Transverse colon (tissue), 4 donors: ENCODE results near the gene NMD3. TPM values are rescaled to one million over a fixed set of nuclear protein-coding genes. Genes with fewer than 3 reads are reported as not detected.
"Not testable (repeated sequence)": the region's sequence is repeated elsewhere in the genome, so short reads cannot be mapped to it uniquely, and the experiment has no call there.

Source experiments
- DNase-seq: peaks from one replicate; pipeline ENCODE4 v3.0.0-alpha.2; 2019
- H3K27ac ChIP-seq, 4 donors: fragments of 200-600 bp; sonication (generic); 2 replicates each; pipeline ENCODE4 v1.5.1; 2016 to 2018; ENCODE audit warnings: inconsistent platforms in 4 of 4
- H3K27me3 ChIP-seq: fragments of 200-600 bp; sonication (generic); 2 replicates; pipeline ENCODE4 v1.5.1; 2017; ENCODE audit warnings: inconsistent platforms
- H3K36me3 ChIP-seq, 4 donors: fragments of 200-600 bp; sonication (generic); 2 replicates each; pipeline ENCODE4 v1.5.1; 2017 to 2019; ENCODE audit warnings: inconsistent platforms in 4 of 4
- H3K4me1 ChIP-seq, 4 donors: fragments of 200-600 bp; sonication (generic); 2 replicates each; pipeline ENCODE4 v1.5.1; 2017 to 2020; ENCODE audit warnings: inconsistent platforms in 4 of 4
- H3K4me3 ChIP-seq, 4 donors: fragments of 200-600 bp; sonication (generic); 1 replicate in 1 of 4; 2 replicates in 3 of 4; pipeline versions ENCODE4 v1.5.1 to v1.6.1; 2017 to 2019; ENCODE audit warnings: inconsistent platforms in 4 of 4
- H3K9me3 ChIP-seq, 2 donors: fragments of 200-600 bp; sonication (generic); 2 replicates each; pipeline ENCODE4 v1.5.1; 2017 to 2019; ENCODE audit warnings: inconsistent platforms in 2 of 2
- EP300 ChIP-seq: sonication (generic); formaldehyde crosslinking; IDR thresholded peaks from one replicate; pipeline ENCODE4 v1.6.1; 2017; ENCODE audit warnings: antibody characterized with exemption, low read depth
- POLR2A ChIP-seq: fragments of 450-650 bp; IDR thresholded peaks from one replicate; pipeline ENCODE4 v1.6.1; 2016; ENCODE audit warnings: antibody characterized with exemption, mild to moderate bottlenecking, moderate library complexity
- POLR2AphosphoS5 ChIP-seq, 3 donors: sonication (generic); formaldehyde crosslinking; IDR thresholded peaks; one replicate each; pipeline ENCODE4 v1.6.1; 2016; ENCODE audit warnings: antibody characterized with exemption in 3 of 3
- WGBS, 2 donors: methylation state at CpG; one replicate each; pipeline ENCODE4 v1.1.5; 2018; ENCODE audit warnings: low coverage in 1 of 2; 5-methylcytosine and 5-hydroxymethylcytosine counted together
- in situ Hi-C, 4 donors: fragments of 200-750 bp; cut with MboI; loops; one replicate each; pipeline versions ENCODE4 v1.15.0 to v1.15.1; 2017; ENCODE audit warnings: low sequenced_read_pairs in 3 of 4, low pct_ligation_motif_present in 1 of 4, low pct_unique_long_range_greater_than_20kb in 1 of 4
- intact Hi-C: fragments of 100-400 bp; cut with DNase I; formaldehyde crosslinking; loops from one replicate; pipeline ENCODE4 v1.15.1; 2023; ENCODE audit warnings: low total_unique reads
- total RNA-seq, 4 donors: library from RNA; depleted of rRNA; stranded (reverse); fragments of >200 nt; gene quantifications; one replicate each; pipeline ENCODE4 v1.1.0, GENCODE V29; 2016
- TF ChIP-seq, protein P1 (sequence below), 5 experiments: fragments of 200-600 bp in 3 of 5; fragments of 450-650 bp in 2 of 5; sonication (generic) in 3 of 5; IDR thresholded peaks; 1 replicate in 2 of 5; 2 replicates in 3 of 5; pipeline ENCODE4 v1.5.1; 2016 to 2017; ENCODE audit warnings: antibody characterized with exemption in 5 of 5, inconsistent platforms in 3 of 5, mild to moderate bottlenecking in 2 of 5, moderate library complexity in 1 of 5

NMD3 gene
- total RNA-seq, 4 donors from 2014 or later = 7.5 to 37.3 (median 21.8) TPM

DNA sequence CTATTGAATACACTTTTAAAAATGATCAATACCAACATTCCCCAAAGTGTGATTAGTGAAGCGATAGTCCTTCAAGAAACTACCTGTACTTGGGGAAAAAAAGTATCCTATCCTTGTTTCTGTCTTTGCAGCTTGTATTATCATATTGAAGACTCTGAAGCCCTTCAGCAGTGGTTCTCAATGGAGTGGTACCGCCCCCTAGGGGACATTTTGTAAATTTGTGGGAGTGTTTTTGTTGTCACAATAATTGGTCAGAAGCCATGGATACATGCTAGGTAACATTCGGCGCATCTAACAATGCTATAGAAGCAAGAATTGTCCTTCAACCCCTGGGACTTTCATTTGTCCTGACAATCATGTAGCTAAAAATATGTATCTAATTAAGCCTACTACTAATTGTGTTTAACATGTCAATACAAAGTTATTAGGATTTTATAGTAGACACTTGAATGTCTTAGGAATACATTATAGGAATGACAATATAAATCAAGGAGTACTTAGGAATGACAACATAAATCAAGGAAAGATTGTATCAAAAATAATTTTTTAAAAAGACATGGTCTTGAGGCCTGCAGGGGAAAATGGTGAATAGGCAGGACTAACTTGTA lies 53.7 kb downstream of the NMD3 start:
- intact Hi-C loops = loop anchor here (10.0 kb wide), 1 partner anchor 140 kb away; no protein-coding TSS in a partner anchor

DNA sequence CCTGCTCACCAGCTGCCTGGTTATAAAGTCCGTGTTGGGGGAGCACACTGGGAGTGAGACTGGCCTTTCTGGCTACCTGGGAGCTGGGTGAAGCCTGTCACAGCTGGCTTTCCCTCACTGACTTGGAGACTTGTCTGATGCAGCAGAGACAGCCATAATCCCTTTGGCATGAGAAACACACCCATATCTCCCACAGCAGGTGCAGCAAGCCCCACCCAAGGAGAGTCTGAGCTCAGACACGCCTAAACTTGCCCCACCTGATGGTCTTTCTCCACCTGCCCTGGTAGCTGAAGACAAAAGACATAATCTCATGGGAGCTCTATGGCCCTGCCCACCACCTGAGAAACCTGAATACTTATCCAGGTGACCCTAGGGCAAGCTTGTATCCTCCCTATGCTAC lies 54.8 kb downstream of the NMD3 start:
- intact Hi-C loops = loop anchor here (10.0 kb wide), 1 partner anchor 139 kb away; no protein-coding TSS in a partner anchor

More for the DNA sequence above, 53.7 kb downstream of the NMD3 start:
- in situ Hi-C loops = loop anchor here (5.0 to 10.0 kb wide), 3 partner anchors 140 to 150 kb away; no protein-coding TSS in a partner anchor
- peak; percentile 18 for DNase-seq
- WGBS, 2 donors = 76 to 86% methylated on average over 4 of the region's 4 CpGs
- Histone ChIP-seq H3K27ac (no peak overlapping the region), H3K27me3 (no peaks in the 10 kb centered on the region), H3K9me3 (peaks cover 8 to 9% of the 10 kb centered on the region in 2 donors), H3K4me1 (peaks cover 0 to 8% (median 0%) of the 10 kb centered on the region in 4 donors), H3K4me3 (no peak overlapping the region), H3K36me3 (no peaks in the 10 kb centered on the region)
- TF ChIP-seq EP300 = no peak
- TF ChIP-seq, protein P1, sequence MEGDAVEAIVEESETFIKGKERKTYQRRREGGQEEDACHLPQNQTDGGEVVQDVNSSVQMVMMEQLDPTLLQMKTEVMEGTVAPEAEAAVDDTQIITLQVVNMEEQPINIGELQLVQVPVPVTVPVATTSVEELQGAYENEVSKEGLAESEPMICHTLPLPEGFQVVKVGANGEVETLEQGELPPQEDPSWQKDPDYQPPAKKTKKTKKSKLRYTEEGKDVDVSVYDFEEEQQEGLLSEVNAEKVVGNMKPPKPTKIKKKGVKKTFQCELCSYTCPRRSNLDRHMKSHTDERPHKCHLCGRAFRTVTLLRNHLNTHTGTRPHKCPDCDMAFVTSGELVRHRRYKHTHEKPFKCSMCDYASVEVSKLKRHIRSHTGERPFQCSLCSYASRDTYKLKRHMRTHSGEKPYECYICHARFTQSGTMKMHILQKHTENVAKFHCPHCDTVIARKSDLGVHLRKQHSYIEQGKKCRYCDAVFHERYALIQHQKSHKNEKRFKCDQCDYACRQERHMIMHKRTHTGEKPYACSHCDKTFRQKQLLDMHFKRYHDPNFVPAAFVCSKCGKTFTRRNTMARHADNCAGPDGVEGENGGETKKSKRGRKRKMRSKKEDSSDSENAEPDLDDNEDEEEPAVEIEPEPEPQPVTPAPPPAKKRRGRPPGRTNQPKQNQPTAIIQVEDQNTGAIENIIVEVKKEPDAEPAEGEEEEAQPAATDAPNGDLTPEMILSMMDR (IDR thresholded peaks at IDR 0.05) = peak in 4 of 5 experiments; percentile 23 to 45 (median 34)
- no peak for TF ChIP-seq POLR2A
- TF ChIP-seq POLR2AphosphoS5 (IDR thresholded peaks at IDR 0.05) = no peak

DNA sequence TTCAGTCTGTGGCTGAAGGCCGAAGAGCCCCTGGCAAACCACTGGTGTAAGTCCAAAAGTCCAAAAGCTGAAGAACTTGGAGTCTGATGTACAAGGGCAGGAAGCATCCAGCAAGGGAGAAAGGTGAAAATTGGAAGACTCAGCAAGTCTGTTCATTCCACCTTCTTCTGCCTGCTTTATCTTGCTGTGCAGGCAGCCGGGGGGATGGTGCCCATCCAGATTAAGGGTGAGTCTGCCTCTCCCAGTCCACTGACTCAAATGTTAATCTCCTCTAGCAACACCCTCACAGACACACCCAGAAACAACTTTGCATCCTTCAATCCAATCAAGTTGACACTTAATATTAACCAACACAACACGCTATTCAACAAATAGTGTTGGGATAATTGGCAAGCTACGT lies 61.3 kb downstream of the NMD3 start:
- WGBS, 2 donors = 88 to 91% methylated on average over 2 to 4 of the region's 4 CpGs
- H3K27me3 ChIP-seq, intact Hi-C loops, DNase-seq, H3K4me3 ChIP-seq, H3K4me1 ChIP-seq, in situ Hi-C loops, H3K36me3 ChIP-seq, H3K27ac ChIP-seq: not testable (repeated sequence)
- H3K9me3 ChIP-seq = peaks cover 9 to 18% of the 10 kb centered on the region in 2 donors

More for the DNA sequence above, 54.8 kb downstream of the NMD3 start:
- TF ChIP-seq POLR2A (no peak), EP300 (no peak), POLR2AphosphoS5 (IDR thresholded peaks at IDR 0.05) (no peak)
- TF ChIP-seq, protein P1 (IDR thresholded peaks at IDR 0.05) = no peak
- peak overlapping the region in 2 of 4 donors; percentile 36 to 49 for H3K27ac ChIP-seq
- peaks cover 9 to 11% of the 10 kb centered on the region in 2 donors for H3K9me3 ChIP-seq
- peak; percentile 12 for DNase-seq
- in situ Hi-C loops = loop anchor here in 3 of 4 donors (10.0 kb wide), 2 partner anchors 139 to 149 kb away; no protein-coding TSS in a partner anchor
- 50% methylated on average over 2 of the region's 2 CpGs; no CpG with 5 or more reads in 1 of the 2 donors for WGBS, 2 donors
- no peaks in the 10 kb centered on the region for H3K36me3 ChIP-seq
- H3K4me3 ChIP-seq = no peak overlapping the region
- no peaks in the 10 kb centered on the region for H3K27me3 ChIP-seq
- H3K4me1 ChIP-seq = peaks cover 0 to 8% (median 0%) of the 10 kb centered on the region in 4 donors

DNA sequence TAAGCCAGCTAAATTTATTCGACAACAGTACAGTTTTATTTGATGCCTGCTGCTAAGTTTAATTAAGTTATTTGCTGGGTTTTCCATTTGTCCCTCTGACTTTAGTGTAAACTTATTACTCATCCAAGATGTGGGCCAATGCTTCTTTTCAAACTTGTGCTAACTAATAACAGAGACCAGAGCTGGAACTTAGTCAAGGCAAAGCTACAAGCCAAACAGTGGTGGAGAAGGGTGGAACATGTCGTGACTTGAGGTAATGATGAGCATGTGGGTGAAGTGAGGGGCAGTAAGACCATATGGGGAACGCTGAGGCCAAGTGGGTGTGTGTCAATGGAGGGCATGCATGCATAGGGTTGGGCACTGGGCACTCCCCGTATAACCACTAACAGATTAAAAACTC lies 63.9 kb downstream of the NMD3 start:
- no peaks in the 10 kb centered on the region for H3K4me1 ChIP-seq
- peaks cover 0 to 8% of the 10 kb centered on the region in 2 donors for H3K9me3 ChIP-seq
- in situ Hi-C loops (no loop called here), intact Hi-C loops (no loop called here)
- H3K27me3 ChIP-seq = no peaks in the 10 kb centered on the region
- no peak for TF ChIP-seq POLR2A
- TF ChIP-seq, protein P1 (IDR thresholded peaks at IDR 0.05) = no peak
- no peak for TF ChIP-seq EP300
- no peak for TF ChIP-seq POLR2AphosphoS5 (IDR thresholded peaks at IDR 0.05)
- no peak overlapping the region for H3K4me3 ChIP-seq
- 66 to 88% methylated on average over 3 to 4 of the region's 4 CpGs for WGBS, 2 donors
- DNase-seq = no peak
- H3K27ac ChIP-seq = no peak overlapping the region
- H3K36me3 ChIP-seq = no peaks in the 10 kb centered on the region
